Nephron progenitor cell (in vitro differentiated cells): ENCODE results near the gene KCNK1.
A peak's percentile ranks its signal among the peaks of the same experiment; 100 is the strongest.

Experiments
- DNase-seq: peaks from one replicate; pipeline ENCODE4 v3.0.0; 2021
- H3K27ac Mint-ChIP-seq: 2 replicates; pipeline ENCODE4 v1.8.0; 2021; ENCODE audit warnings: mild to moderate bottlenecking, moderate library complexity, mixed read lengths
- H3K27me3 Mint-ChIP-seq: 2 replicates; pipeline ENCODE4 v1.8.0; 2021; ENCODE audit warnings: mild to moderate bottlenecking, low read depth, mixed read lengths; ENCODE audit not compliant: poor library complexity
- H3K36me3 Mint-ChIP-seq: 2 replicates; pipeline ENCODE4 v1.8.0; 2021; ENCODE audit warnings: low read depth, mixed read lengths
- H3K4me1 Mint-ChIP-seq: 2 replicates; pipeline ENCODE4 v1.8.0; 2021; ENCODE audit warnings: mixed read lengths
- H3K4me3 Mint-ChIP-seq: 2 replicates; pipeline ENCODE4 v1.8.0; 2021; ENCODE audit warnings: mild to moderate bottlenecking, moderate library complexity, mixed read lengths
- H3K9me3 Mint-ChIP-seq: 2 replicates; pipeline ENCODE4 v1.8.0; 2021; ENCODE audit warnings: mild to moderate bottlenecking, moderate library complexity, mixed read lengths
- CTCF ChIP-seq: fragments of 200-600 bp; sonication (generic); IDR thresholded peaks from 2 replicates; pipeline ENCODE4 v1.5.0; 2021; ENCODE audit warnings: antibody characterized with exemption

The KCNK1 gene

GRCh38 chr1:233635765-233636502 is 22.0 kb downstream of the KCNK1 start:
- Mint-ChIP-seq H3K4me1 (peaks cover 20% of the 10 kb centered on the region), H3K27ac (no peak overlapping the region), H3K4me3 (peak overlapping the region; percentile 25), H3K9me3 (peaks cover 12% of the 10 kb centered on the region), H3K36me3 (peaks cover 9% of the 10 kb centered on the region), H3K27me3 (peaks cover 9% of the 10 kb centered on the region)
- no peak for TF ChIP-seq CTCF
- DNase-seq, result no peak

GRCh38 chr1:233636503-233636877 is 22.6 kb downstream of the KCNK1 start:
- peaks cover 12% of the 10 kb centered on the region for H3K9me3 Mint-ChIP-seq
- H3K27ac Mint-ChIP-seq, result no peak overlapping the region
- DNase-seq, result no peak
- peaks cover 9% of the 10 kb centered on the region for H3K36me3 Mint-ChIP-seq
- TF ChIP-seq CTCF, result no peak
- peak overlapping the region; percentile 25 for H3K4me3 Mint-ChIP-seq
- peaks cover 9% of the 10 kb centered on the region for H3K27me3 Mint-ChIP-seq
- peaks cover 20% of the 10 kb centered on the region for H3K4me1 Mint-ChIP-seq

GRCh38 chr1:233638513-233638912 is 24.6 kb downstream of the KCNK1 start:
- peaks cover 9% of the 10 kb centered on the region for H3K36me3 Mint-ChIP-seq
- H3K27ac Mint-ChIP-seq, result no peak overlapping the region
- DNase-seq, result no peak
- H3K4me3 Mint-ChIP-seq, result no peak overlapping the region
- peaks cover 9% of the 10 kb centered on the region for H3K27me3 Mint-ChIP-seq
- H3K4me1 Mint-ChIP-seq, result peaks cover 12% of the 10 kb centered on the region
- peaks cover 13% of the 10 kb centered on the region for H3K9me3 Mint-ChIP-seq
- TF ChIP-seq CTCF, result no peak

- Mint-ChIP-seq H3K9me3 (peaks cover 16% of the 10 kb centered on the region), H3K27ac (no peak overlapping the region), H3K27me3 (peaks cover 9% of the 10 kb centered on the region), H3K36me3 (peaks cover 9% of the 10 kb centered on the region), H3K4me3 (no peak overlapping the region), H3K4me1 (peaks cover 12% of the 10 kb centered on the region)
- no peak for TF ChIP-seq CTCF
- no peak for DNase-seq
Measured at GRCh38 chr1:233639611-233640010, 25.7 kb downstream of the KCNK1 start.

GRCh38 chr1:233640179-233640578 is 26.3 kb downstream of the KCNK1 start:
- Mint-ChIP-seq H3K27ac (no peak overlapping the region), H3K4me1 (peaks cover 12% of the 10 kb centered on the region), H3K4me3 (no peak overlapping the region), H3K36me3 (peaks cover 9% of the 10 kb centered on the region), H3K27me3 (peaks cover 9% of the 10 kb centered on the region), H3K9me3 (peaks cover 16% of the 10 kb centered on the region)
- DNase-seq, result no peak
- TF ChIP-seq CTCF, result no peak

GRCh38 chr1:233641029-233641428 is 27.1 kb downstream of the KCNK1 start:
- DNase-seq, result no peak
- Mint-ChIP-seq H3K4me3 (no peak overlapping the region), H3K27ac (no peak overlapping the region), H3K4me1 (peaks cover 8% of the 10 kb centered on the region), H3K27me3 (peaks cover 9% of the 10 kb centered on the region), H3K36me3 (peaks cover 8% of the 10 kb centered on the region), H3K9me3 (peaks cover 12% of the 10 kb centered on the region)
- TF ChIP-seq CTCF, result no peak
